Ovary (tissue), 9 donors: ENCODE results near the gene PITPNB. TPM values are rescaled to one million over a fixed set of nuclear protein-coding genes. Genes with fewer than 3 reads are reported as not detected.
A peak's percentile ranks its signal among the peaks of the same experiment; 100 is the strongest.

Experiments
- DNase-seq, 5 donors: peaks; one replicate each; pipeline ENCODE4 v3.0.0-alpha.2; 2019 to 2020
- H3K27ac ChIP-seq, 2 donors: fragments of 200-600 bp; one replicate each; pipeline versions ENCODE4 v1.5.1 to v1.8.0; 2019 to 2022
- H3K27me3 ChIP-seq: fragments of 200-600 bp; one replicate; pipeline ENCODE4 v1.8.0; 2022
- H3K36me3 ChIP-seq: fragments of 200-600 bp; sonication (generic); one replicate; pipeline ENCODE4 v1.5.1; 2019
- H3K4me1 ChIP-seq: one replicate; pipeline ENCODE4 v1.8.1; 2013; ENCODE audit warnings: mild to moderate bottlenecking, moderate library complexity; ENCODE audit not compliant: insufficient read depth
- H3K4me3 ChIP-seq: fragments of 200-600 bp; sonication (generic); one replicate; pipeline ENCODE4 v1.5.1; 2017
- H3K9me3 ChIP-seq, 2 donors: fragments of 200-600 bp in 1 of 2; sonication (generic) in 1 of 2; one replicate each; pipeline versions ENCODE4 v1.5.1 to v1.8.1; 2013 to 2019; ENCODE audit warnings: mild to moderate bottlenecking in 1 of 2, moderate library complexity in 1 of 2
- CTCF ChIP-seq, 3 donors: fragments of 450-650 bp in 2 of 3; fragments of 200-600 bp in 1 of 3; IDR thresholded peaks; one replicate each; pipeline versions ENCODE4 v1.5.1 to v1.8.0; 2016 to 2022; ENCODE audit warnings: antibody characterized with exemption in 3 of 3, mild to moderate bottlenecking in 1 of 3
- EP300 ChIP-seq: sonication (generic); formaldehyde crosslinking; IDR thresholded peaks from one replicate; pipeline ENCODE4 v1.6.1; 2017; ENCODE audit warnings: antibody characterized with exemption
- POLR2A ChIP-seq: fragments of 450-650 bp; IDR thresholded peaks from one replicate; pipeline ENCODE4 v1.6.1; 2017; ENCODE audit warnings: antibody characterized with exemption, mild to moderate bottlenecking, moderate library complexity
- WGBS, 3 donors: extraction: QIAGEN DNeasy Blood & Tissue Kit in 1 of 3; methylation state at CpG; one replicate each; pipeline versions ENCODE4 v1.1.5 to v1.1.7; 2013 to 2017; 5-methylcytosine and 5-hydroxymethylcytosine counted together
- intact Hi-C, 4 donors: fragments of 100-400 bp; cut with DNase I; formaldehyde crosslinking; loops; one replicate each; pipeline versions ENCODE4 v1.11.0 to v1.15.1; 2022 to 2023
- polyA plus RNA-seq, 2 donors: library from polyadenylated mRNA; stranded (reverse); fragments of 200-250 nt in 1 of 2; fragments of 350-450 nt in 1 of 2; fragmentation: Illumina TruSeq in 1 of 2; extraction: RNeasy Lipid Tissue Mini Kit (QIAGEN cat#74804) in 1 of 2; gene quantifications; one replicate each; pipeline ENCODE4 v1.2.3, GENCODE V29; 2013 to 2014
- total RNA-seq, 7 donors: library from RNA; depleted of rRNA in 2 of 7; stranded (reverse); fragments of >200 nt in 2 of 7; fragmentation: NEBNext Ultra II Directional in 3 of 7; extraction: Animal tissue kit (Norgen Biotek cat#: 25700) in 3 of 7; gene quantifications; one replicate each; pipeline versions ENCODE4 v1.1.0 to v1.2.4, GENCODE V29; 2016 to 2023
- donor health status: DM: no; HTN: no; CAD: no; lungs with moderate emphysema.
- donor health status: DM: no; HTN: no; CAD: no.
- donor health status: Bipolar disorder and iron deficiency.
- donor health status: DM: yes; HTN: yes; CAD: no.
- donor health status: DM: no; HTN: no; CAD: no.
- donor health status: DM: yes; HTN: yes; CAD: no.

PITPNB gene
- total and polyA plus RNA-seq, 9 donors = 26.6 to 77.2 (median 60.9) TPM

- intact Hi-C loops = no loop called here
- H3K4me3 ChIP-seq = no peak overlapping the region
- no peaks in the 10 kb centered on the region for H3K27me3 ChIP-seq
- H3K9me3 ChIP-seq = no peaks in the 10 kb centered on the region
- peaks cover 18% of the 10 kb centered on the region for H3K4me1 ChIP-seq
- peak overlapping the region; percentile 43 to 95 for H3K27ac ChIP-seq
- TF ChIP-seq POLR2A (no peak), EP300 (no peak), CTCF (IDR thresholded peaks at IDR 0.05) (no peak)
- no peaks in the 10 kb centered on the region for H3K36me3 ChIP-seq
- WGBS, 3 donors = 7 to 13% (median 11%) methylated on average over 2 of the region's 2 CpGs
- DNase-seq = peak in 3 of 5 donors; percentile 46 to 63 (median 52)
Measured at GRCh38 chr22:27873472-27873871, 45.6 kb downstream of the PITPNB start.

DNA sequence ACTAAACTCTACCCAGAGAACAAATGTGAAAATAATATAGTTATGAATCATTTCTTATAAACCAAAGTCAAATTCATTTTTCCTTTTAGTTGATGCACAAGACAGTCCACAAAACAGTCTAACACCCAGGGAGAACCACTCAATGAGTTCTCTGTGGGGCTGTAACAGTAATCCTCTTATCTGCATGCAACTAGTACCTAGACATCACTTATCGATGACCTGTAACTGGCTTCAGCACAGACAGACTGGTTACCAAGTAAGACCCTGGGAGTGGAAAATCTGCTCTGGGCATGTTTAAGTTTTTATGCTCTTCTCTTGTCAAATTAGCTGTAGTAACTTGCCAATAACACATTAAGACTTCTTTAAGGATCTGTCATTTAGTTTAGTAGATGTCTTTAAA lies 46.6 kb downstream of the PITPNB start:
- H3K36me3 ChIP-seq = no peaks in the 10 kb centered on the region
- peaks cover 20% of the 10 kb centered on the region for H3K4me1 ChIP-seq
- DNase-seq = no peak
- no peak overlapping the region for H3K4me3 ChIP-seq
- H3K9me3 ChIP-seq = no peaks in the 10 kb centered on the region
- H3K27ac ChIP-seq = peak overlapping the region; percentile 43 to 95
- intact Hi-C loops = no loop called here
- no peaks in the 10 kb centered on the region for H3K27me3 ChIP-seq
- no peak for TF ChIP-seq POLR2A
- TF ChIP-seq CTCF (IDR thresholded peaks at IDR 0.05) = no peak
- TF ChIP-seq EP300 = no peak
- 97 to 98% (median 97%) methylated on average over 1 of the region's 1 CpG for WGBS, 3 donors

- Histone ChIP-seq H3K27me3 (no peaks in the 10 kb centered on the region), H3K9me3 (no peaks in the 10 kb centered on the region), H3K27ac (peak overlapping the region in 1 of 2 donors; percentile 85), H3K4me3 (no peak overlapping the region), H3K36me3 (no peaks in the 10 kb centered on the region), H3K4me1 (peaks cover 17% of the 10 kb centered on the region)
- WGBS, 3 donors = 87 to 97% (median 96%) methylated on average over 2 of the region's 2 CpGs
- no peak for DNase-seq
- TF ChIP-seq CTCF (IDR thresholded peaks at IDR 0.05) (no peak), POLR2A (no peak), EP300 (no peak)
- intact Hi-C loops = no loop called here
Measured at GRCh38 chr22:27871306-27872014, 47.6 kb downstream of the PITPNB start.

- Histone ChIP-seq H3K27ac (peak overlapping the region; percentile 85 to 93), H3K9me3 (no peaks in the 10 kb centered on the region), H3K4me3 (no peak overlapping the region), H3K27me3 (no peaks in the 10 kb centered on the region), H3K4me1 (peaks cover 17% of the 10 kb centered on the region), H3K36me3 (no peaks in the 10 kb centered on the region)
- intact Hi-C loops = no loop called here
- TF ChIP-seq POLR2A = no peak
- no peak for TF ChIP-seq EP300
- TF ChIP-seq CTCF (IDR thresholded peaks at IDR 0.05) = no peak
- 89 to 98% (median 93%) methylated on average over 2 of the region's 2 CpGs for whole genome bisulfite sequencing, 3 donors
- DNase-seq = no peak
Measured at GRCh38 chr22:27870234-27871191, 48.5 kb downstream of the PITPNB start.
